ENCODE measurements around the gene DEDD2.

Gene DEDD2

DNA sequence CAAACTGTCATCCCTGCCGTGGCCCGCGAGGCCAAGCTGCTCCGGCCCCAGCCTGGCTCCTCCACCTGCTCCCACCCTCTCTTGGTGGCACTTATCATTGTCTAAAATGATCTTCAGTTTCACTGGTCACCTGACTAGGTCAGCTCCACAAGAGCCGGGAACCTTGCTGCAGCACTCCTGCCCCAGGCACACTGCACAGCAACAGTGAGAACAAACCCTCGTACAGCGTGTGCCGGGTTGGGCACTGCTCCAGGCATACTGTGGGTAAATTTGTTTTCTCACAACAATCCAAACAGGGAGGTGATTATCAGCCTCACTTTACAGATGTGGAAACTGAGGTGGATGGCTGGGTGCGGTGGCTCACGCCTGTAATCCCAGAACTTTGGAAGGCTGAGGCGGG, 8.9 kb downstream of the DEDD2 start:
- H3K4me3 ChIP-seq (ENCODE audit: low read depth, low read length): no peak overlapping the region
- TF ChIP-seq, protein P1, sequence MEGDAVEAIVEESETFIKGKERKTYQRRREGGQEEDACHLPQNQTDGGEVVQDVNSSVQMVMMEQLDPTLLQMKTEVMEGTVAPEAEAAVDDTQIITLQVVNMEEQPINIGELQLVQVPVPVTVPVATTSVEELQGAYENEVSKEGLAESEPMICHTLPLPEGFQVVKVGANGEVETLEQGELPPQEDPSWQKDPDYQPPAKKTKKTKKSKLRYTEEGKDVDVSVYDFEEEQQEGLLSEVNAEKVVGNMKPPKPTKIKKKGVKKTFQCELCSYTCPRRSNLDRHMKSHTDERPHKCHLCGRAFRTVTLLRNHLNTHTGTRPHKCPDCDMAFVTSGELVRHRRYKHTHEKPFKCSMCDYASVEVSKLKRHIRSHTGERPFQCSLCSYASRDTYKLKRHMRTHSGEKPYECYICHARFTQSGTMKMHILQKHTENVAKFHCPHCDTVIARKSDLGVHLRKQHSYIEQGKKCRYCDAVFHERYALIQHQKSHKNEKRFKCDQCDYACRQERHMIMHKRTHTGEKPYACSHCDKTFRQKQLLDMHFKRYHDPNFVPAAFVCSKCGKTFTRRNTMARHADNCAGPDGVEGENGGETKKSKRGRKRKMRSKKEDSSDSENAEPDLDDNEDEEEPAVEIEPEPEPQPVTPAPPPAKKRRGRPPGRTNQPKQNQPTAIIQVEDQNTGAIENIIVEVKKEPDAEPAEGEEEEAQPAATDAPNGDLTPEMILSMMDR (conservative IDR thresholded peaks at IDR 0.05; ENCODE audit: low read depth, low read length): no peak
- no peak for DNase-seq (ENCODE audit: low read depth)

DNA sequence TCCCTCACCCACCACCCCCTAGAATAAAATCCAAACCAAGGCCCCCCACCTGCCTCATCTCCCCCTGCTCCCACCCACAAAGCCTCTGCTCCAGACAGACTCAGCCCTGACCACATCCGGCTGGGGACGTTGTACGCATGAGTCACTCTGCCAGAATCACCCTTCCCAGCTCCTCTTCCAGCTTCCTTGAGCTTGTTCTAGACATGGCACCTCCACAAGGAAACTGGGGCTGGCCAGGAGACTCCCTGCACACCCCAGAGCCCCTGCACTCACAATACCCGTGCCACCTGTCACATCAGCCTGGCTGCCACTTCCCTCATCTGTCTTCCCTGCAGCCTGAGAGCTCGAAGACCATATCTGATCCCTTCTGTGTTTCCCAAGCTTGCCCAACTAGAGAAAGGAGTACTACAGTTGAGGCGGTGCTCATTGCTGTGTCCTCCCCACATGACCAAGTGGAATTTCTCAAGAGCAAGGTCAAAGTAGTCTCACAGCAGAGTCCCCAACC, 9.7 kb downstream of the DEDD2 start:
- H3K4me3 ChIP-seq (ENCODE audit: low read depth, low read length): no peak overlapping the region
- peak; percentile 80 for DNase-seq (ENCODE audit: low read depth)
- TF ChIP-seq, protein P1 (conservative IDR thresholded peaks at IDR 0.05; ENCODE audit: low read depth, low read length): no peak

DNA sequence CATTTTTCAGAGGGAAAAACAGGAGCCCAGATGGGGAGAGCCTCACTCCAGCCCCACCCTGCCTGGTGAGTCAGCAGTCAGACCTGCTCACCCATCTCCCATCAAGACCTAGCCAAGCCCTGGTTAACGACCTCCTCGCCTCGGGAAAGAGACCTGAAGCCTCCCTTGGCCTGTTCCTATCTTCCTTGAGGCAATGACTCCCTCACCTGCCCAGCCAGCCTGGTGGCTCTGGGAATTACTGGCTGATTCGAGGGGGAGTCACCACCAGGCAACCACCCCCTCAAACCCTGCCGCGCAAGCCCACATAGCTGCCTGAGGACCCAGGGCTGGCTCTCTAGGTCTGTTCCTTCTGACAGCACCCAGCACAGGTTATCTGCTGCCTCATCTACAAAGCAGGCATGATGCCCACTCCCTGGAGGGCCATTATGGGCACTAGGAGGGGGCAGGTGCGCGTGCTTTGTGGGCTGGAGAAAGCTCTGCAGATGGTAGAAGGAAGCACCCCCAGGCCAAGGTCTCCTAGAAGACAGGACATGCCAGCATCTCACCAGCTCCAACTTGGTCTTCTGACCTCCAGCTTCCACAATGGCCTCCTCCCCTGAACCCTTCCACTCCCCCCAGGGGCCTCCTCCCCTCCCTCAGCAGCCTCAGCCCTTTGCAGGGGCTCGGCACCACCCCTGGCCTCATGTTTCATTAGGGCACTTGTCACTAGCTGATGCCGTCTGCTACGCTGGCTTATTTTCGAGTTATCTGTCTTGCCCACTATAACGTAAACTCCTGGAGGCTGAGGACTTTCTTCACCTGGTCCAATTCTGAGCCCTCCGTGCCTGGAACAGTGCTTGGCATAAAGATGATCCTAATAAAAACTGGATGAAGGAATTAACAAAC, 10.4 kb downstream of the DEDD2 start:
- no peak for DNase-seq (ENCODE audit: low read depth)
- TF ChIP-seq, protein P1 (conservative IDR thresholded peaks at IDR 0.05; ENCODE audit: low read depth, low read length): no peak
- H3K4me3 ChIP-seq (ENCODE audit: low read depth, low read length): no peak overlapping the region

DNA sequence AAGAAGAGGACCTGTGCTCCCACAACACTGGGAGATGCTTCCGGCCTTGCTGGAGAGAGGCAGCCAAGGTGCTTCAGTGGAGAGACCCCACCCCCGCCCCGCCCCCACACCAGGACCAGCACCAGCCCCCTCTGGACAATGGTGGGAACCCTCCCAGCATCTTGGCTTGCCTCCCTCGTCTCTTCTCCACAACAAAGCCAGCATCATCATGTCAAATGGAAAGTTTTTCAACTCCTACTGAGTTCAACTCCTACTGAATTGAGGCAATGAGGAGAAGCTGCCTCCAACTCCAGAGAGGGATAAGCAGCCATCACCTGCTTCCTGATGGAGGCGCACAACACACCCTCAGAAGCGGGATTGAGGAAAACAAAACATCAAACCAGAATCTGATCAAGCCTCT, 12.8 kb downstream of the DEDD2 start:
- TF ChIP-seq, protein P1 (conservative IDR thresholded peaks at IDR 0.05; ENCODE audit: low read depth, low read length): no peak
- no peak overlapping the region for H3K4me3 ChIP-seq (ENCODE audit: low read depth, low read length)
- DNase-seq (ENCODE audit: low read depth): no peak

DNA sequence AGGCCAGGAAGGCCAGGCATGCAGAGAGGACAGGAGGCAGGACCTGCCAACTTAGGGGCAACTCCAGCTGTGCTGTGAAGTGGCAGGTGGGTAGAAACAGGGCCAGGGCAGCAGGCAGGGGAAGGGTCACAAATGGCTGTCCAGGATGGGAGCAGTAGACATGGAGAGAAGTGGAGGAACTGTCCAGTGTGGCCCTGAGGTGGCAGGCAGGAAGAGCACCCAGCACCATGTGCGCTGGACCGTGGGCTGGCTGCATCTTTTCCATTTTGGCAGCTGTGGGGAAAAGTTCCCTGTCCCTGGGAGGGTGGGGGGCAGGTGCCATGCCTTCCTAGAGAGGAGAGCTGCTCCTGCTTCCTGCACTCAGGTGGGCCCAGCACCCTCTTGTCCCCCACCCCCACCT, 13.8 kb downstream of the DEDD2 start:
- TF ChIP-seq, protein P1 (conservative IDR thresholded peaks at IDR 0.05; ENCODE audit: low read depth, low read length): no peak
- DNase-seq (ENCODE audit: low read depth): no peak

DNA sequence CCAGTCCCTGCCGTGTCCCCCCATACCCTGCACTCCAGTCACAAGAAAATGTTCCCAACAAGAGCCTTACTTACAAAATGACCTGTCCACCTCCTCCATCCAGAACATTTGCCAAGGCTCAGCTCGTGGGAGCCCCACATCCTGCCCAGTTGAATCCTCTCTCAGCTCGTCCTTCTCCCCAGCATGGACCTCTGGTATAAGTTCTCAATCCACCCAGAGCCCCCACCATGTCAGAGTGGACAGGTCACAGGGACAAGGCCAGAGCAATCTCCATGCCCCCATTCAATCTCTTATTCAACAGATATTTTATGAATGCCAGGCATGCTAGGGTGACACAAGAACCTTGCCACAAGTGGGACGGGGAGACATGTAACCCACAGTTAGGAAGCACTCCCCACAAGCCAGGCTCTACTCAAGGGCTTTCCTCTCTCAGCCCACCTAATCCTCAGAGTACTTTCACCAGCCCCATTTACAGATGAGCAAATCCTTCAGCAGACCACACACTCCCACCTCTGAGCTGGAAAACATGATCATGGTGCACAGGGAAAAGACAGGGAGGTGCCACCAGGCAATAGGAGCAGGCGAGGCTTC, 15.1 kb downstream of the DEDD2 start:
- TF ChIP-seq, protein P1 (conservative IDR thresholded peaks at IDR 0.05; ENCODE audit: low read depth, low read length): no peak
- H3K4me3 ChIP-seq (ENCODE audit: low read depth, low read length): no peak overlapping the region
- no peak for DNase-seq (ENCODE audit: low read depth)

More for the DNA sequence above, 13.8 kb downstream of the DEDD2 start:
- H3K4me3 ChIP-seq (ENCODE audit: low read depth, low read length): no peak overlapping the region

Data from choroid plexus epithelial cell (primary cell).